GM23248 (cell line): ENCODE results near the gene XRCC6. TPM values are rescaled to one million over a fixed set of nuclear protein-coding genes. Genes with fewer than 3 reads are reported as not detected.
A peak's percentile ranks its signal among the peaks of the same experiment; 100 is the strongest.
"Not testable (repeated sequence)": the region's sequence is repeated elsewhere in the genome, so short reads cannot be mapped to it uniquely, and the experiment has no call there.

Experiments
- DNase-seq: peaks from one replicate; pipeline ENCODE4 v3.0.0-alpha.2; 2015
- H2AFZ ChIP-seq: fragments of 200-600 bp; sonication (generic); 2 replicates; pipeline ENCODE4 v1.6.1; 2016; ENCODE audit warnings: antibody characterized with exemption
- H3F3A ChIP-seq: fragments of 200-600 bp; sonication (generic); 2 replicates; pipeline ENCODE4 v1.6.1; 2016; ENCODE audit warnings: mild to moderate bottlenecking, antibody characterized with exemption, mixed run types; ENCODE audit not compliant: insufficient read depth
- H3K27ac ChIP-seq: fragments of 200-600 bp; sonication (generic); 2 replicates; pipeline ENCODE4 v1.5.1; 2016; ENCODE audit warnings: mild to moderate bottlenecking
- H3K27me3 ChIP-seq: fragments of 200-600 bp; sonication (generic); replicated peaks from 2 replicates; pipeline ENCODE4 v1.6.1; 2016; ENCODE audit warnings: mild to moderate bottlenecking; ENCODE audit not compliant: insufficient read depth
- H3K36me3 ChIP-seq: fragments of 200-600 bp; sonication (generic); 2 replicates; pipeline ENCODE4 v1.6.1; 2016; ENCODE audit warnings: low read depth, mild to moderate bottlenecking
- H3K4me1 ChIP-seq: fragments of 200-600 bp; sonication (generic); 2 replicates; pipeline ENCODE4 v1.6.1; 2016; ENCODE audit warnings: mild to moderate bottlenecking; ENCODE audit not compliant: insufficient read depth
- H3K4me2 ChIP-seq: fragments of 200-600 bp; sonication (generic); one replicate; pipeline ENCODE4 v1.6.1; 2016; ENCODE audit warnings: mild to moderate bottlenecking; ENCODE audit not compliant: unreplicated experiment
- H3K4me3 ChIP-seq: fragments of 200-600 bp; sonication (generic); 2 replicates; pipeline ENCODE4 v1.5.1; 2016; ENCODE audit warnings: mild to moderate bottlenecking
- H3K79me2 ChIP-seq: fragments of 200-600 bp; sonication (generic); 2 replicates; pipeline ENCODE4 v1.6.1; 2016; ENCODE audit warnings: mild to moderate bottlenecking; ENCODE audit not compliant: insufficient read depth
- H3K9ac ChIP-seq: fragments of 200-600 bp; sonication (generic); 2 replicates; pipeline ENCODE4 v1.6.1; 2016; ENCODE audit warnings: mild to moderate bottlenecking
- H3K9me2 ChIP-seq: fragments of 200-600 bp; sonication (generic); 2 replicates; pipeline ENCODE4 v1.6.1; 2016; ENCODE audit warnings: mixed run types, mild to moderate bottlenecking, moderate library complexity; ENCODE audit not compliant: insufficient read depth
- H3K9me3 ChIP-seq: fragments of 200-600 bp; sonication (generic); one replicate; pipeline ENCODE4 v1.6.1; 2017; ENCODE audit warnings: low read depth
- H4K20me1 ChIP-seq: fragments of 200-600 bp; sonication (generic); 2 replicates; pipeline ENCODE4 v1.6.0; 2016; ENCODE audit not compliant: insufficient read depth
- EZH2 ChIP-seq: fragments of 200-600 bp; sonication (generic); IDR thresholded peaks from 2 replicates; pipeline ENCODE4 v1.6.1; 2018; ENCODE audit warnings: antibody characterized with exemption, mild to moderate bottlenecking; ENCODE audit not compliant: insufficient read depth, poor library complexity, severe bottlenecking
- EZH2phosphoT487 ChIP-seq: fragments of 200-600 bp; sonication (generic); IDR thresholded peaks from 2 replicates; pipeline ENCODE4 v1.6.1; 2018; ENCODE audit warnings: antibody characterized with exemption, moderate library complexity, mild to moderate bottlenecking, low read depth; ENCODE audit not compliant: insufficient read depth
- WGBS, 2 experiments: methylation state at CpG; one replicate each; pipeline ENCODE4 v1.1.6; 2015 to 2017; ENCODE audit warnings: low lambda C conversion rate in 2 of 2, low coverage in 1 of 2; ENCODE audit errors: missing lambda C conversion rate in 2 of 2; 5-methylcytosine and 5-hydroxymethylcytosine counted together
- in situ Hi-C: fragments of 300-500 bp; cut with MboI; formaldehyde crosslinking; loops from 2 replicates; pipeline ENCODE4 v1.15.0; 2020
- polyA plus RNA-seq: library from polyadenylated mRNA; unstranded; fragments of >200 nt; fragmentation: Nextera tagmentation; extraction: Ambion mirVana; gene quantifications from 2 replicates; pipeline ENCODE4 v1.2.1, GENCODE V29; 2016
- total RNA-seq: library from RNA; depleted of rRNA; stranded (reverse); fragments of >200 nt; shearing (Covaris generic); gene quantifications from 2 replicates; pipeline ENCODE4 v1.2.3, GENCODE V29; 2014

The XRCC6 gene
- total and polyA plus RNA-seq, 2 experiments from 2014 or later: 288 to 319 TPM

DNA sequence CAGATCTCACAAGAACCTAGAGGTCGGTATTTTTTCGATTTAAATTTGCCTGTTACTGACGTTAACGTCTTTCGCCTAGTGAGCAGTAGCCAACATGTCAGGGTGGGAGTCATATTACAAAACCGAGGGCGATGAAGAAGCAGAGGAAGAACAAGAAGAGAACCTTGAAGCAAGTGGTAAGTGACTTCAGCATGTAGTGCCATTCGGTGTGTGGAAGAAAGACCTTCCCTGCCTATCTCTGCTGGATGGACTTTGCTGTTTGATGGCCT lies 750 bp downstream of the XRCC6 start:
- no peaks in the 10 kb centered on the region for H3K9me3 ChIP-seq
- peak overlapping the region; percentile 84 for H2AFZ ChIP-seq
- H3K4me1 ChIP-seq: peaks cover 19% of the 10 kb centered on the region
- peak overlapping the region; percentile 92 for H3K4me3 ChIP-seq
- 0 out of 2 replicates have a peak, but pooled peaks cover under 1% of the 10 kb centered on the region for H4K20me1 ChIP-seq
- TF ChIP-seq EZH2phosphoT487: no peak
- TF ChIP-seq EZH2: no peak
- H3K9me2 ChIP-seq: no peaks in the 10 kb centered on the region
- peak overlapping the region; percentile 97 for H3K9ac ChIP-seq
- 1 to 3% methylated on average over 8 of the region's 8 CpGs for WGBS, 2 experiments
- H3K27me3 ChIP-seq: no peaks in the 10 kb centered on the region
- H3K36me3 ChIP-seq: peaks cover 31% of the 10 kb centered on the region
- in situ Hi-C loops: no loop called here
- peak overlapping the region; percentile 96 for H3K4me2 ChIP-seq
- no peak for DNase-seq
- peaks cover 92% of the 10 kb centered on the region for H3K79me2 ChIP-seq
- peak overlapping the region; percentile 98 for H3K27ac ChIP-seq
- H3F3A ChIP-seq: peaks cover 21% of the 10 kb centered on the region

GRCh38 chr22:41625577-41625976 lies 4.5 kb downstream of the XRCC6 start:
- 0 out of 2 replicates have a peak, but pooled peaks cover 4% of the 10 kb centered on the region for H4K20me1 ChIP-seq

GRCh38 chr22:41631115-41631514 lies 10.0 kb downstream of the XRCC6 start:
- H3K4me1 ChIP-seq, H3K4me2 ChIP-seq, H2AFZ ChIP-seq, H3K4me3 ChIP-seq, H3K9me2 ChIP-seq, H3K27me3 ChIP-seq, H3K9ac ChIP-seq, DNase-seq, H3K9me3 ChIP-seq, in situ Hi-C loops, H3K27ac ChIP-seq, H4K20me1 ChIP-seq: not testable (repeated sequence)
- H3K36me3 ChIP-seq: peaks cover 43% of the 10 kb centered on the region
- WGBS, 2 experiments: 97 to 99% methylated on average over 6 to 24 of the region's 28 CpGs
- H3F3A ChIP-seq: peaks cover 21% of the 10 kb centered on the region
- peaks cover 79% of the 10 kb centered on the region for H3K79me2 ChIP-seq

More at GRCh38 chr22:41625577-41625976, 4.5 kb downstream of the XRCC6 start:
- in situ Hi-C loops: no loop called here
- peaks cover 60% of the 10 kb centered on the region for H3K36me3 ChIP-seq
- WGBS, 2 experiments: 91 to 94% methylated on average over 7 of the region's 7 CpGs
- peaks cover 8% of the 10 kb centered on the region; the same call in 1 of the 2 replicates for H3F3A ChIP-seq
- H2AFZ ChIP-seq: no peak overlapping the region
- H3K4me1 ChIP-seq: peaks cover 4% of the 10 kb centered on the region; the same call in 1 of the 2 replicates
- H3K9ac ChIP-seq: no peak overlapping the region
- H3K27ac ChIP-seq: no peak overlapping the region
- no peak for DNase-seq
- no peaks in the 10 kb centered on the region for H3K27me3 ChIP-seq
- H3K9me3 ChIP-seq: no peaks in the 10 kb centered on the region
- no peak overlapping the region for H3K4me2 ChIP-seq
- H3K79me2 ChIP-seq: peaks cover 89% of the 10 kb centered on the region
- no peak for TF ChIP-seq EZH2
- no peak for TF ChIP-seq EZH2phosphoT487
- no peak overlapping the region for H3K4me3 ChIP-seq
- H3K9me2 ChIP-seq: no peaks in the 10 kb centered on the region

DNA sequence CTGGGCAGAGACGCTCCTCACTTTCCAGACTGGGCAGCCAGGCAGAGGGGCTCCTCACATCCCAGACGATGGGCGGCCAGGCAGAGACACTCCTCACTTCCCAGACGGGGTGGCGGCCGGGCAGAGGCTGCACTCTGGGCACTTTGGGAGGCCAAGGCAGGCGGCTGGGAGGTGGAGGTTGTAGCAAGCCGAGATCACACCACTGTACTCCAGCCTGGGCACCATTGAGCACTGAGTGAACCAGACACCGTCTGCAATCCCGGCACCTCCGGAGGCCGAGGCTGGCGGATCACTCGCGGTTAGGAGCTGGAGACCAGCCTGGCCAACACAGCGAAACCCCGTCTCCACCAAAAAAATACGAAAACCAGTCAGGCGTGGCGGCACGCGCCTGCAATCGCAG lies 10.5 kb downstream of the XRCC6 start:
- H3K9me2 ChIP-seq, DNase-seq, H3K9me3 ChIP-seq, H3K4me2 ChIP-seq, H4K20me1 ChIP-seq, in situ Hi-C loops, H3K4me3 ChIP-seq, H2AFZ ChIP-seq, H3K9ac ChIP-seq, H3K27ac ChIP-seq, H3K4me1 ChIP-seq, H3K27me3 ChIP-seq: not testable (repeated sequence)
- Histone ChIP-seq H3K36me3 (peaks cover 42% of the 10 kb centered on the region), H3F3A (peaks cover 23% of the 10 kb centered on the region), H3K79me2 (peaks cover 74% of the 10 kb centered on the region)
- WGBS, 2 experiments: 95 to 98% methylated on average over 8 to 20 of the region's 23 CpGs

GRCh38 chr22:41634610-41635009 lies 13.5 kb downstream of the XRCC6 start:
- H3K79me2 ChIP-seq: peaks cover 71% of the 10 kb centered on the region
- H3K9ac ChIP-seq, H3K27me3 ChIP-seq, H2AFZ ChIP-seq, H3K9me2 ChIP-seq, H3K4me3 ChIP-seq, H3K9me3 ChIP-seq, H4K20me1 ChIP-seq, H3K4me2 ChIP-seq, DNase-seq, H3K27ac ChIP-seq, in situ Hi-C loops: not testable (repeated sequence)
- H3K4me1 ChIP-seq: peaks cover 11% of the 10 kb centered on the region
- H3F3A ChIP-seq: peaks cover 23% of the 10 kb centered on the region
- 89 to 92% methylated on average over 8 of the region's 8 CpGs for WGBS, 2 experiments
- H3K36me3 ChIP-seq: peaks cover 39% of the 10 kb centered on the region
